ENCODE data around the gene KIAA2012.

Gene KIAA2012

DNA sequence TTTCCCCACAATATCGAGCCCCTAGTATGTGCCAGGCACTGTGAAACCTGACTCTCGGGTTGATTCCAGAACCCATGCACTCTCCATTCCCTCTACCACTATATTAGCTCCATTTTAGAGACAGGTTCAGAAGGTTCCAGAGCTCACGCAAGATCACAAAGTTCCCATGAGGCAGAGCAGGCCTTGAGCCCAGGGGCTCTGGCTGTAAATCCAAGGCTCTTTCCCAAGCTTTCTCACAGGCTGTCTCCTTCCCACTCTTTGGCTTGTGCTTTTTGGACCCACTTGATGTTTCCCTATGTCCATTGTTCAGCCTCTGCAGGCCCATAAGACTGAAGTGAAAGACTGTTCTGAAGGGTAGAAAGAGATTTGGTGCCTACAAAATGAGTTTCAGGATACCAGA lies 15.7 kb downstream of the KIAA2012 start:
- DNase-seq (ENCODE audit: low read depth), result no peak

DNA sequence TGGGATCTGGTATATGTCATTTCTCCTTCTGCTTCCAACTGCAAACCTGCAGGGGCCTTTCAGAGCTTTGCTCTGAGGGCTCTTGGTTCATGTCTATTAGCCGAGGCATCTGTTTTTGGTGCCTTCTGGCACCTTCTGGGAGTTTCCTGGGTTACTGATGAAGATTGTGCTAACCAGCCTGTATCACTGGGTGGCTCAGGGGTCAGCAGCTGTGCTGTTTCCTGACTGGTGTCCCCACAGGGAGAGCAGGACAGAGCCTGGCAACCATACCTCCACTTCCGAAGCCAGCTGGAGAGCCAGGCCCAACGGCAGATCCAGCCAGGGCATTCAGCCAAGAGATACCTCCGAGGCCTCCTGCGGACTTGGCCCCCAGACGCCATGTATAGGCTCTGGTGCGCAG lies 17.5 kb downstream of the KIAA2012 start:
- DNase-seq (ENCODE audit: low read depth), result no peak

DNA sequence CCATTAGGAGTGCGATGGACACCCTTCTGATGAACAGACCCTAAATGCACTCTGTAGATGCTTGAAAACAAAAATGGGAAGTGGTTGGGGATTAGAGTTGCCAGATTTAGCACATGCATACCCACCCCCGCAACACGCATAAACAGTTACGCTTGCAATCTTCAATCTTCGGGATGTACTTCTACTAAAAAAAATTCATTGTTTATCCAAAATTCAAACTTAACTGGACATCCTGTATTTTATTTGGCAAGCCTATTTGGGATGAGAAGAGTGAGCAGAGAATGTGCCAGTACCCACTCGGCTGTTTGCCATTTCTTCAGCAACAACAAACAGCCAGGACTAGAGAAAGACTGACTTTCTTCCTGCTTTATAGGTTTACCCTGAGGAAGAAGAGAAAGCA lies 18.4 kb downstream of the KIAA2012 start:
- no peak for DNase-seq (ENCODE audit: low read depth)

DNA sequence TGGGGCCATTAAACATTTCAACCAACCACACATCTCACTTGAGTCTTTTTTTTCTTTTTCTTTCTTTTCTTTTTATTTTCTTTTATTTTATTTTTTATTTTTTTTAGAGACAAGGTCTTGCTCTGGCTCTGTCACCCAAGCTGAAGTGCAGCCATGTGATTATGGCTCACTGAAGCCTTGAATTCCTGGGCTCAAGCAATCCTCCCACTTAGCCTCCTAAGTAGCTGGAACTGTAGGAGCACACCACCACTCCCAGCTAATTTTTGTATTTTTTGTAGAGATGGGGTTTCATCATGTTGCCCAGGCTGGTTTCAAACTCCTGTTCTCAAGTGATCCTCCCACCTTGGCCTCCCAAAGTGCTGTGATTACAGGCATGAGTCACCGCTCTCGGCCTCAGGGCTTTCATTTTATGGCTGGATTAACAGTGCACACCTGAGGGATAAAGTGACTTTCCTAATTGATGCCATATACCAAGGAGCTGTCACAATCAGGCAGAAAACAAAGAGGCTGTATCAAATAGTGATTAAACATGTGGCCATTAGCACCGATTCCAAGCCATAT lies 21.5 kb downstream of the KIAA2012 start:
- DNase-seq (ENCODE audit: low read depth), result no peak

DNA sequence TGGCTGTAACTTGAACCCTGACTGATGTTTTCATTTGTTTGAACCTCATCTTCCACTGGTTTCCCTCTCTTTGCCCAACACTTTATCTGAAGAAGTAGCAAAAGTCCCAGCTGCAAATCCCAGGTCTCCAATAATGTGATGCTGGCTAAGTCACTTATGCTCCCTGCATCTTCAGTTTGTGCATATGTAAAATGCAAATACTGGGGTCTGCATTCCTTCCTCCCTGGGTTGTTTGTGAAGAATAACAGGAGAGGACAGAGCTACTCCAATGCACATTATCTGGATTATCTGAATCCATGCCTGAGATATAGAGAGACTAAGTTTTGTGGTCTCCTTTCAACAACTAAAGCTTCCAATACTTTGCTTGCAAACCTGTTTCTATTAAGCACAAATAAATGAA lies 22.2 kb downstream of the KIAA2012 start:
- no peak for DNase-seq (ENCODE audit: low read depth)

DNA sequence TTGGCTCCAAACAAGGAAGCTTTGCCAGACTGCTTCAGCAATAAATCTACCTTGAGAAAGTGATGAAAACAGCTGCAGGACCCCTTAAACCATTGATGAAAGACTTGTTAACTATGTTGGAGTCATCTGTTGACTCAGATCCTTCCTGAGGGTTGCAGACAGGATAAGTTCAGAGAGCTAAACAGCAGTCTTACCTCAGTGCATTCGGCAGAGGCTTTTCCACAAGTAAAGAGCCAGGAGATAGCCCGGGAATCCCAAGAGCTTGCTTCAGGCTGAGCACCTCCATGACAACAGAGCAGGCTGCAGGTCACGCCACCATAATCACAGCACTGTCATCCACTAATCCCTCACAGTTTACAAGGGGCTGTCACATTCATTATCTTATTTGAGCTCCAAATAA lies 23.7 kb downstream of the KIAA2012 start:
- DNase-seq (ENCODE audit: low read depth), result no peak

DNA sequence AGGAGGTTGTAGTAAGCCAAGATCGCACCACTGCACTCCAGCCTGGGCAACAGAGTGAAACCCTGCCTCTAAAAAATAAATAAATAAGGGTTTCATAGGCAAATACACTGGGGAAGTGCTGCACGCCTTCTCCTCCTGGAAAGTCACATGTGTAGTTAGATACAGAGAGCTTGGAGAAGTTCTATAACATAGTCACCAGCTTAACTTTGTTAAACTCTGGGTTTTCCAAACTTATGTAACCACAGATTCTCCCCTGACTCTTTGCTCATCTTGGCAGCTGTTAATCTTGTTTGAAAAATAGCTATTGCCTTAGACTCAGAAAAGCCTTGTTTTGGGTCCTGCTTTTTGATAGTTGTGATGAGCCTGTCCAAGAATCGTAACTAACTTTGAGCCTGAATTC lies 25.2 kb downstream of the KIAA2012 start:
- no peak for DNase-seq (ENCODE audit: low read depth)

DNA sequence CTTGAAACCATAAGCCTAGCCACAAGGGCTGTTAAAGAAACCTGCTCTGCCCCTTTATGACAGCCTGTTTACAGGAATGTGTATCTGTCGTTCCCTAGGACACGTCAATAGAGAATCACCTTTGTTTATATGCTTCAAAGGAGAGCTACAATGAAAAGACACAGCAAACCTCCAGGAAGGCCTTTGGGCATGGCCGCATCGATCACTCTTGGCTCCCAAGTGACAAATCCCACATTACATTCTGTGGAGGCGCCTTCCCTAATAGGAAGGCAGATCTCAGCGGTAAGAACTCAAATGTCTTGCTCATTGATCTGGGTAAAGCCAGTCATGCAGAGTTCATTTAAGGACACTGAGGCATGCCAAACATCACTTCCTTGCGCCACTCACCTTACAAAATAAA lies 26.5 kb downstream of the KIAA2012 start:
- DNase-seq (ENCODE audit: low read depth), result no peak

DNA sequence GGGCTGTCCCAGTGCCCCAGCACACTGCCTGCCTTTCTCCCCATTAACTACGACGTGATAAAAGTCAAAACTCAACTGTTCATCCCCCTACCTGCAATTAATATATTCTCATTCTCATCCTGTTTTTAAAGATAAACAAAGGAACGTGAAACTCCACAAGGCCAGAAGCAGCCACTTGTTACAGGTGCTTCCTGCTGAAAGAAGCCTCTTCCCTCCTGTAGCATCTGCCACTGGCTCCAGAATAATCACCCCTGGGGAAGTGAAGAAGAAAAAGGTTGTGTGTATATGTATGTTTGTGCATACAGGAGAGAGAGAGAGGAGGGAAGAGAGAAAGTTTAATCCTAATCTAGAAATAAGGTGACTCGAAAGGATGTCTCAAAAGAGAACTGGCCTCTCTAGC lies 27.1 kb downstream of the KIAA2012 start:
- DNase-seq (ENCODE audit: low read depth), result no peak

DNA sequence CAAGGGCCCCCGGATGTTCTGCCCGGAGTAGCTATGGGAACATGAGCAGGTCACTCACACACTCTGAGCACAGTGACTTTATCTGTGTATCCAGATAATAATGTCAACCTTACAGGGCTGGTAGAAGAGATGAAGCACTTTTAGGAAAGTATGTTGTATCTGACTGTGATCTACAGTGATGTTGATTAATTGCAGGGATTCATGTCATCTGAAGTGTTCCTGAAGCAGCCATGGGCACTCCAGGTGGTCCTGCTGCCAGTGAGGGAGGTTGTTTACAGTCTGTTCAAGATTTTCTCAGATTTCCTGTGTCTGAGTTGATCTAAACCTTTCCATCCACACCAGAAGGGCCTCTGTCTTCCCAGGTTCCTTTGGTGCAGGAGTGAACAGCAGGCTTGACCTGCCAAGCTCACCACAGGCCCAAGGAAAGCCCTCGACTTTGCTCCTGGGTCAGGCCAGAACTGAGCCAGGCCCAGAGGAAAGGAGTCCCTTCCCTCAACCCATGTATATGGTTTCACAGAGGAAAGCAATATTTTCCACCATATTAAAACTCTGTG lies 28.0 kb downstream of the KIAA2012 start:
- no peak for DNase-seq (ENCODE audit: low read depth)

DNA sequence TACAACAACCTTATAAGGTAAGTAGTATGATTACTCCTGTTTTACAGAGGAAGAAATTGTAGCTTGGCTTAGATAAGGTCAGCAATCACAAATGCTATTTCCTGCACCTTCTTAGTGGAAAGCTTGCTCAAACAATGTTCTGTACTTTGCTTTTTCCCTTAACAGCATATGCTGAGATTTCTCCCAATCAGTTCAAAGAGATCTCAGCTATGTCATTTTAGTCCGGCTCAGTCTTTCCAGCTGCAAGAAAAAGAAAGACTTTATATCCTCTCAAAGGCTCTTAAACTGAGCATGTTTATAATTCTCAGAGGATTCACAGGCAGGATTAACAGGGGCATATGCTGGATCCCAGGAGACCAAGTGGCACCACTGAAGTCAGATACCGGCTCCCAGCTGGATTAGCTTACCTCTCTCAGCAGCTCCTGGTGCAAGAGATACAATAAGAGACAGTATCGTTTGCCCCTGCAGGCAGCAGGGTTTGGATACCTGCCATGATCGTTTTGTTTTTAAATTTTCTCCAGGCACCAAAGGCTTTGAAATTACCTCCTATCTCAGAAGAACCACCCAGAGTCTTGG lies 29.5 kb downstream of the KIAA2012 start:
- no peak for DNase-seq (ENCODE audit: low read depth)

DNA sequence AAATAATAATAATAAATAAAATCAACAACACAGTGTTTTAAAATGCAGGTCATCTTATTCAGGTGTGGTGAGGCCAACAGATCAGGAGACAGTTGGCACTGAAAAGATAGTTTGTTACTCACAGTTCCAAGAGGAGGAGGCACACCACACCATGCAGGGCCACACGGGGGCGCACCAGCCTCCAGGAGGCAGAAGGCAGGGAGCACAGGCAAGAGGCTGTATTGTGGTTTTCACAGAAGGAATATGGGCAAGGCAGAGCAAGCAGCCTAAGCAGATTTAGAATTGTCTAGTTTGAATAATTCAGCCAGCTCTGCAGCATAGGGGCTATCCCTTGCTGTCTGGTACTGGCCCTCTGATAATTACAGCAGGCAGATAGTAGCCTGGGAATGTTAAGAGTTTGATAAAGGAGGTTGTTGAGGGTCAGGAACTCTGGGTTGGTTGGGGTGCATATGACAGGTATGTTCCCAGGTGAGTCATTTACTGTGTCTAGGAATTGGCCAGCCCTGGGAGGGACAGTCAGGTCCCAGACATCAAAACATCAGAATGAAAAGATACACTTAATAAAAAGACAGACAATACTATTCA lies 31.3 kb downstream of the KIAA2012 start:
- DNase-seq (ENCODE audit: low read depth), result no peak

DNA sequence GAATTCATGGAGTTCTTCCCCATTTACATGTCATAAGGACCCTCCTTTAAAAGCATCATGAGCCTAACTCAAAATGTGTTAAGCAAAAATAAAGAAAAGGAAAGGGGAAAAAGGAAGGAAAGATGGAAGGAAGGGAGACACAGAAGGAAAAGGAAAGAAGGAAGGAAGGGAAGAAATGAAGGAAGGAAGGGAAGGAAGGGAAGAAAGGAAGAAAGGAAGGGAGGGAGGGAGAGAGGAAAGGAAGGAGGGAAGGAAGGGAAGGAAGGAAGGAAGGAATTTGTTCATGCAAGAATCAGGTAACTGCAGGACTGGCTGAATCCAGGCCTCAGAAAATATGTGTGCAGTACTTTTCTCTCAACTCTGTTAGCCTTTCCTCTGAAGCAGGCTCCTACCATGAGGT lies 32.0 kb downstream of the KIAA2012 start:
- DNase-seq (ENCODE audit: low read depth), result no peak

DNA sequence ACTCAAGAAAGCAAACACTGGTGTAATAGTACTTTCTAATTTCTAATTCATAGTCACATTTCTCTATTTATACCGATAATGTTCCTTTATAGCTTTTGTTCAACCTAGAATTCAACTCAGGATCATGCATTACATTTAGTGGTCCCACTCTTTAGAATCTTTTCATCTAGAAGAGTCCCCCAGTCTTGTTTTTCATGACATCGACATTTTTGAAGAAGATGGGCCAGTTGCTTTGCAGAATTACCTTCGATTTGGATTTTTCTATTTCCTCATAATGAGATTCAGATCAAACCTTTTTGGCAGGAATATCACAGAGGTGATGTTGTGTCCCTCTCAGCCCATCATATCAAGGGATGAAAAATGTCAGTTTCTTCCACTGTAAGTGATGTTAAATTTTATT lies 35.3 kb downstream of the KIAA2012 start:
- no peak for DNase-seq (ENCODE audit: low read depth)

DNA sequence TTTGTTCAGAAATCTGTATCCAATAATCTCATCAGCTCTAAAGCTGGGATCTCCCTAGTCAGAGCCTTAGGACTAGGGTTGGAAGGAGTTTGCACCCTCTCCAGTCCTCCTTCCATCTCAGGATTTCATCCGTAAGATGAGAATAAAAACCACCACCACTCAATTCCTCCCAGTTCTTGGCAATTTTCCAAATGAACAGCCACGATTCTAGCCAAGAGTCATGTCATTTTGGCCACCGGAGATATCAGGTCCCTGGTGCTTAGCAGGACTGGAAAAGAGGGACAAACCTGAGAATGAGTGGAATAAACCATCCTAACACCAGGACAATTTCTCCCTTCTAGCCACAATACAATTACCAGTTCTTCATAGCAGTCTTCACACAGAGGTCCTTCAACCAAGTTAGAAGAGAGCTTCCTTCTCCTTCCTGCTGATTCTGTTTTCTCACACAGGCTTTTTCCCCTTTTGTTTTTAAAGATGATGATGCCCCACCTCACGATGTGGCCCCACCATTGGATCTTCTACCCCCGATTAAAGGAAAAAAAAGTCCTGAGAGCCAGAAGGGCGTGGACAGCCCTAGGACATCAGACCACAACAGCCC lies 36.2 kb downstream of the KIAA2012 start:
- DNase-seq (ENCODE audit: low read depth), result no peak

DNA sequence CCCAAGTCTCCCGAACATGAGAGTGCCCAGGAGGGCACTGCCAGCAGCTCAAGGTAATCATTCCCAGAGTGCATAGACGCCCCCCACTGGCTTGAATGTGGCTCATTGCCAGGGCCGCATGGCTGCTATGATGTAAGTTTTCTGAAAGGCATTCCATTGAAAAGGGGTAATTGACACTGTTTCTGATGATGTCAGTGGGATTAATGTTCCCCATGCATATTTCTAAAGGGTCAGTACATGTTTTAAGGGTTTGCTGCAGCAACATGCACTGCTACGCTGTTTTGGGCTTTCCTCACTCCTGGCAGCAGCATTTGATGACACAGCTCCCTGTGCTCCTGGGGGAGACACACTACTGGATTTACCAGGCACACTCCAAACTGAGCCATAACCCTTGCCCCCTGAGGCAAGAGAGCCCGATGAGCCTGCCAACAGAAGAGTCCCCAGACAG lies 36.7 kb downstream of the KIAA2012 start:
- DNase-seq (ENCODE audit: low read depth), result no peak

DNA sequence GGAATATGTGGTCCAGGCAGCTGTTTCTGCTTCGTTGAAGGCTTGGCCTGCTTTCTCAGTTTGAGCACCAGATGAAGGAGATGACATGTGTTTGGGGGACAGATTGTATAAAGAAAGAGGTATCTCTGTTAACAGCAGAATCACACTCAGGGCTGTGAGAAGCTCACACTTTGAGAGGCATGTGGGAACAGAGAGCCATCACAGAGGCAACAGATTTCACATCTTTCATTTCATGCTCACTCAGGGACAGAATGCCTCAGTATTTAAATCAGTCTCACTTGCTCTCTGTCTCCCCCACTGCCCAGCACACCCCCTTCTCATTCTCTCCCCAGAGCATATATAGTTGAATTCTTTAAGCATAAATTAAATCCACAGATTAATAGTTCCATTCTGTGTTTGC lies 37.4 kb downstream of the KIAA2012 start:
- DNase-seq (ENCODE audit: low read depth), result no peak

DNA sequence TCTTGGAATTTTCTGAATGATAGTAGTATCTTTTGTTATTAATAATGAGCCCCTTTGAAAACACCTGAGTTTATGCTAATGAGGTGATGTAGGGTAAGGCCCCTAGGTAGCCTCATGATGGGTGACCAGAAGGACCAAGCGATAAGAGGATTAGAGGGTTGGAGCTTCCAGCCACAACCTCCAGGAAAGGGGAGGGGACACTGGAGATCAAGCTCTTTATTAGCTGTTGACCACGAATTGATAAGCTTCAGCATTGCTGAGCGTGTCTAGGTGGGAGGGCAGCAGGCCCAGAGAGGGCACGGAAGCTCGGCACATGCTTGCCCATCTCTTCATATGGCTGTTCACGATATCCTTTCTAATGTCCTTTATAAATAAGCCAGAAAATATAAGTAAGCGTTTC lies 39.0 kb downstream of the KIAA2012 start:
- no peak for DNase-seq (ENCODE audit: low read depth)

DNA sequence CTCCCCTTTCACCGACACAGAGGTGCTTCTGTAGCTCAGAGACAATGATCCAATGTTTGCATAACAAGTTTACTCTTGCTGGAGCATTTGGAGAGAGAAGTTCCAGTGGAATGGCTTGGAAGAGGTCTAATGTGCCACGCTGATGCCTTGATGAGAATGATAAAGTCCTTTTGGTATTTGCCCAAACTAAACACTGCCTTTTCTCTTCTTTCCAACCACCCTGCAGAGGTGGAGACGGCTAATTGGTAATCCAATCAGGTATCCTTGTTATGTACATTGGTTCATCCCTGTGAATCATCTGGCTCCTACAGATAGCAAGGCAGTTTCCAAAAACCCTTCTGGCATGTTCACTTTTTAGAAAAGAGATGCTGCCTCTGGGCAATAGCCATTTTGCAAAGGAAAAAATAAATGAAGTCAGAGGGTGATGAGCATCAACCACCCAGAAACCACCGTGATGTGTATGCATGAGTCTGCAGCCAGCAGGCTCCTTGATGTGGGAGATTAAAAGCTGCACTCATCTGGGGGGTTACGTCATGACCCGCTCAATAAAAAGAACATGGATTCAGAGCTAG lies 40.6 kb downstream of the KIAA2012 start:
- DNase-seq (ENCODE audit: low read depth), result no peak

DNA sequence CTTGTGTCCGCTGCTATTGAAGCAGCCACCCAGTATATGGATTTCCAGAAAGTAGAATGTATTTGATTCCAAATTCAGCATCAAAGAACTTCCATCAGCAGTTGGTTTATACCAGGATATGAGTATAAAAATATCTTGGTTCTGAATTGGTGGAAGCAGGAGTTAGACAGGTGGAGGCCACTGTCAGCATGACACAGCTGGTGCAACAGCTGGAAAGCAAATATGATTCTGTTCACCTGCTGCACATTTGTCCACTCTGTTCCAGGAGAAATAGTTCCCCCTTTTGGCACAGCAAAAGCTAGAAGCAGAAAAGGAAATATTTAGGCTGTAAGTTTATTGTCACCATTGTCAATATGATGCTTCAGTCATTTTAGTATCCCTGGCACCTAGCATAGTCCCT lies 41.2 kb downstream of the KIAA2012 start:
- no peak for DNase-seq (ENCODE audit: low read depth)

DNA sequence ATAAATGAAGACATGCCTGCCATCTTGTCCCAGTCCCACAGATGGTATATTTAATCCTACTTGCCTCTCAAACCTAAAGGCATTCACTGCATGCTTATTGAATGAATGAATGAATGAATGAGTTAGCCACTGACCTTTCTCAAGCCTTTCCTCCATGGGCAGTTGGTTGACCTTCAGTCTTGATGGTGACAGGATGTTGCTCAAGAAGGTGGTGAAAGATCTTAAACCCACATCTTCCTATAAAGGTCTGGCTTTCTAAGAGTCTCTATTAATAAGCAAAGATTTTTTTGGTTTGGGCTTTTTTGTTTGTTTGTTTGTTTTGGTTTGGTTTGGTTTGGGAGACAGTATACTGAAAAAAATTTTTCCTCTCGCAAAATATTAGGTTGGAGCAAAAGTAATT lies 41.7 kb downstream of the KIAA2012 start:
- no peak for DNase-seq (ENCODE audit: low read depth)

DNA sequence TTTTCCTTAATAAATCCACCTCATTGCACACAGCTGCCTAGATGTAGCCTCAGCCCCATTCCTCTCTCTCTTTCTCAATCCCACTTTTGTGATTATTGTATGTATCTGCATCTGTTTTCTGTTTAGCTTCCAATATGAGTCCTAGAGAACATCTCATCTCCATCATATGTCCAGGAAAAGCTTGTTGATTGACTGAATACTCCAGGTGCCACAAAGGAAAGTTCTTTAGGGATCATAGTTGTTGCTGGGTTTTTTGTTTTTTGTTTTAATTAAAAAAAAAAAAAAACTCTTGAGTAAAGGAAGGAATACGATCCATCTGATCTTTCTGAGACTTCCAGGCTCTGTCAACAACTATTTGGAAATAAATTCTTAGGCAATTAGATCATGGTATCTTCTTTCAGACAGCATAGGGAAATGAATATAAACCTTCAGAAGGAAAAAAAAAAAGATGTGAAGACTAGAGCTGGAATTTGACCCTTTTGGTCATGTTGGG lies 42.5 kb downstream of the KIAA2012 start:
- DNase-seq (ENCODE audit: low read depth), result no peak

DNA sequence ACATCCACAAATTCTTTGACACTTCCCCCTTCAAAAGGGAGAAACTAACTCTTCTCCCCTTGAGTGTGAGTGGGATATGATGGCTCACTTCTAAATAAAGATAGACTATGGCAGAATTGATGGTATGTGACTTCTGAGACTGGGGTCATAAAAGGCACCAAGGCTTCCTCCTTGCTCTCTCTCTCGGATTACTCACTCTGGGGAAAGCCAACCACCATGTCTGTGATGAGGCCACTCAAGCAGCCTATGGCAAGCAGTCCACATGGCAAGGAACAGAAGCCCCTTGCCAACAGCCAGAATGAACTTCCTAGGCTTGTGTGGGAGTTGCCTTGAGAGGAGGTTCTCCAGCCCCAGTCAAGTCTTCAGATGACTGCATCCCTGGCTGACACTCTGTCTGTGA lies 43.6 kb downstream of the KIAA2012 start:
- no peak for DNase-seq (ENCODE audit: low read depth)

Data from stimulated activated CD4-positive, alpha-beta T cell treated with anti-CD3 and anti-CD28 coated beads, Interleukin-2, amount 100 ng/mL, for 4 hours (primary cell).